Lower leg skin (tissue), 4 donors: ENCODE results near the gene MEIS2. TPM values are rescaled to one million over a fixed set of nuclear protein-coding genes. Genes with fewer than 3 reads are reported as not detected.

ENCODE experiments used
- DNase-seq, 2 donors: peaks; one replicate each; pipeline ENCODE4 v3.0.0-alpha.2; 2019; ENCODE audit warnings: low spot score in 2 of 2
- H3K4me3 ChIP-seq: fragments of 200-600 bp; sonication (generic); 2 replicates; pipeline ENCODE4 v1.5.1; 2017; ENCODE audit warnings: mild to moderate bottlenecking, low read depth; ENCODE audit not compliant: poor library complexity, severe bottlenecking
- POLR2A ChIP-seq, 2 donors: fragments of 450-650 bp; IDR thresholded peaks; one replicate each; pipeline ENCODE4 v1.6.1; 2016 to 2017; ENCODE audit warnings: antibody characterized with exemption in 2 of 2, mild to moderate bottlenecking in 1 of 2, moderate library complexity in 1 of 2
- WGBS, 2 donors: methylation state at CpG; one replicate each; pipeline ENCODE4 v1.1.5; 2018; 5-methylcytosine and 5-hydroxymethylcytosine counted together
- intact Hi-C: fragments of 100-400 bp; cut with DNase I; formaldehyde crosslinking; loops from one replicate; pipeline ENCODE4 v1.15.0; 2023; ENCODE audit warnings: low total_unique reads
- total RNA-seq, 4 donors: library from RNA; depleted of rRNA; stranded (reverse); fragments of >200 nt; gene quantifications; one replicate each; pipeline ENCODE4 v1.1.0, GENCODE V29; 2016
- TF ChIP-seq, protein P1 (sequence below), 3 donors: fragments of 450-650 bp; IDR thresholded peaks; one replicate each; pipeline ENCODE4 v1.5.1; 2016; ENCODE audit warnings: antibody characterized with exemption in 3 of 3, mild to moderate bottlenecking in 3 of 3, moderate library complexity in 2 of 3

MEIS2 gene
- total RNA-seq, 4 donors from 2014 or later, result 12.9 to 18.5 (median 15.8) TPM

DNA sequence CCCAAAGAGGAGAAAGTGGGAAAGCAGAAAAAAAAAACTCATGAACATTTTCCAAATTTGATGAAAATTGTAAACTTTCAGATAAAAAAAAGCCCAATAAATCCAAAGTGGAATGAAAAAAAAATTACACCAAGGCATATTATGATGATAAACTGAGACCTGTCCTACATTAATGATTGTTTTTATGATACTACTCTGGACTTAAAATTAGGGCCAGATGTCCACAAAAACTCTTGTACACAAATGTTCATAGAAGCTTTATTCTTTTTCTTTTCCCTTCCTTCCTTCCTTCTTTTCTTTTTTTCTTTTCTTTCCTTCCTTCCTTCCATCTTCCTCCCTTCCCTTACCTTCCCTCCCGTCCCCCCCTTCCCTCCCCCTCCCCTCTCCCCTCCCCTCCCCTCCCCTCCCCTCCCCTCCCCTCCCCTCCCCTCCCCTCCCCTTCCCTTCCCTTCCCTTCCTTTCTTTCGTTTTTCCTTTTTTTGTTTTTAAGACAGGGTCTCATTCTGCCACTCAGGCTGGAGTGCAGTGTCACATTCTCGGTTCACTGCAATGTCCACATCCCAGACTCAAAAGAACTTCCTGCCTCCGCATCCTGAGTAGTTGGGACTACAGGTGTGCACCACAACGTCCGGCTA is 243.9 kb downstream of the MEIS2 start:
- intact Hi-C loops, result no loop called here
- TF ChIP-seq, protein P1, sequence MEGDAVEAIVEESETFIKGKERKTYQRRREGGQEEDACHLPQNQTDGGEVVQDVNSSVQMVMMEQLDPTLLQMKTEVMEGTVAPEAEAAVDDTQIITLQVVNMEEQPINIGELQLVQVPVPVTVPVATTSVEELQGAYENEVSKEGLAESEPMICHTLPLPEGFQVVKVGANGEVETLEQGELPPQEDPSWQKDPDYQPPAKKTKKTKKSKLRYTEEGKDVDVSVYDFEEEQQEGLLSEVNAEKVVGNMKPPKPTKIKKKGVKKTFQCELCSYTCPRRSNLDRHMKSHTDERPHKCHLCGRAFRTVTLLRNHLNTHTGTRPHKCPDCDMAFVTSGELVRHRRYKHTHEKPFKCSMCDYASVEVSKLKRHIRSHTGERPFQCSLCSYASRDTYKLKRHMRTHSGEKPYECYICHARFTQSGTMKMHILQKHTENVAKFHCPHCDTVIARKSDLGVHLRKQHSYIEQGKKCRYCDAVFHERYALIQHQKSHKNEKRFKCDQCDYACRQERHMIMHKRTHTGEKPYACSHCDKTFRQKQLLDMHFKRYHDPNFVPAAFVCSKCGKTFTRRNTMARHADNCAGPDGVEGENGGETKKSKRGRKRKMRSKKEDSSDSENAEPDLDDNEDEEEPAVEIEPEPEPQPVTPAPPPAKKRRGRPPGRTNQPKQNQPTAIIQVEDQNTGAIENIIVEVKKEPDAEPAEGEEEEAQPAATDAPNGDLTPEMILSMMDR (IDR thresholded peaks at IDR 0.05), result no peak
- TF ChIP-seq POLR2A (IDR thresholded peaks at IDR 0.05), result no peak
- no peak overlapping the region for H3K4me3 ChIP-seq
- 73% methylated on average over 6 of the region's 6 CpGs for WGBS, 2 donors
- no peak for DNase-seq

DNA sequence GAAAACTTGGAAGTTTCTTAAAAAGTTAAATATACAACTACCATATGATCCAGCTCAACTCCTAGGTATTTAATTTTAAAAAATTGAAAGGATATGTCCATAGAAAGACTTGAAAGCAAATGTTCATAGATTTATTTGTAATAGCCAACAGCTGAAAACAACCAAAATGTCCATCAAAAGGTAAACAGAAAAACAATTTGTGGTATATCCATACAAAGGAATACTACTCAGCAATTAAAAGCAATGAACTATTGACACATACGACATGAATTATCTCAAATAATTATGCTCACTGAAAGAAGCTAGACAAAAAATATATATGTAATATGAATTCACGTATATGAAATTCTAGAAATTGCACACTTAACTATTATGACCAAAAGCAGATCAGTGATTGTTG is 249.5 kb downstream of the MEIS2 start:
- no peak overlapping the region for H3K4me3 ChIP-seq
- TF ChIP-seq POLR2A (IDR thresholded peaks at IDR 0.05), result no peak
- TF ChIP-seq, protein P1 (IDR thresholded peaks at IDR 0.05), result no peak
- no peak for DNase-seq
- WGBS, 2 donors, result 93 to 97% methylated on average over 2 of the region's 2 CpGs
- intact Hi-C loops, result no loop called here

DNA sequence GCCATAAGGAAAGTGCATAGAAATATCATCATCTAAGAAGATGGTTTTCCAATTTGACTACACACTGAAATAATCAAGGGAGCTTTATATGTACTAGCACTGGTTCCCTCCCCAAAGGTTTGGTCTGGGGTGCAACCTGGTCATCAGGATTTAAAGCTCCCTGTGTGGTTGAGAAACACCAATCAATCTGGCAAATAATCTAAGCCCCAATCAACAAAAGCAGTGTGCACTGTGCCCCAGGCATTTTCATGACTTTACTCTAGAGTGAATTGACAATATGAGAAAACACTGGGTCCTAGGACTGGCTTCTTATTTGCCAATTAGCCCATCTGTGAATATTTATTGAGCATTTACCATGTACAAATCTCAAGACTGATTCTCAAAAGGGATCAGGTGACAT is 255.1 kb downstream of the MEIS2 start:
- intact Hi-C loops, result no loop called here
- TF ChIP-seq, protein P1 (IDR thresholded peaks at IDR 0.05), result no peak
- TF ChIP-seq POLR2A (IDR thresholded peaks at IDR 0.05), result no peak
- DNase-seq, result no peak
- no peak overlapping the region for H3K4me3 ChIP-seq

DNA sequence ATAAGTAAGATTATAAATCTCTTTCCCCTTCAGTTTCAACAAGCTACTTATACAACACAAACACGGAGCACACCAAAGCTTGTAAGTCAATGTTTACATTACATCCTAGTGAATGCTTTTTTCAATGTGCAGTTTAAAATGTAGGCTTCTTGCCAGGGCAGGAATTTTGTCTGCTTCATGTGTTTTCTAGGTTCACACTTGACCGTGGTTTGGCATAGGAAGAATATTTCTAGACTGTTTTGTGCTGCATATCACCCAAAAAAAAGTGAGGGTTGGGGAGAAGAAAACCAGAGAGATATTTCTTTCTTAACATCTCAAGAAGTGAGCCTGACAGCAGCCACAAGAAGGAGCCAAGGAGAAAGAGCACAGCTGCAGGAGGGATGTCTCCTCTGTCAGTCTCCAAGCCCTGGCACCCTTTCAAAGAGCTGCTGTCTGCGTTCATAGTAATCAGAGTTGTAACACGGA is 255.8 kb downstream of the MEIS2 start:
- TF ChIP-seq, protein P1 (IDR thresholded peaks at IDR 0.05), result no peak
- DNase-seq, result no peak
- intact Hi-C loops, result no loop called here
- H3K4me3 ChIP-seq, result no peak overlapping the region
- 17 to 18% methylated on average over 4 of the region's 4 CpGs for WGBS, 2 donors

DNA sequence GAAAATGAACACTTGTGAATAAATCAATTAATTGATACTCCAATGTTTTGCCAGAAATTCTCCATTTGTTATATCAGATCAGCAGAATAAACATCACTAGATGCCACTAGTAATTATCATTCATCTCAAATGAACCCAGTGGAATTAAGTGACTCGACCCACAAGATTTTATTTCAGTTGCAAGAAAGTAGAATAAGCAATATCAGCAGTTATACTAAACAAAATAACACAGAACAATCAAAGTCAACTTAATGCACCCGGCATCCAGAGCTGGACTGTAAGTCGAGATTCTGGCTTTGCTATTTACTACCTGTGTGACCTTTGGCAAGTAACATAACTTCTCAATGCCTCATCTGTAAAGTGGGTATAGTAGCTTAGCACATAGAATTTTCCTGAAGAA is 256.5 kb downstream of the MEIS2 start:
- 81 to 85% methylated on average over 3 of the region's 3 CpGs for WGBS, 2 donors
- intact Hi-C loops, result no loop called here
- TF ChIP-seq POLR2A (IDR thresholded peaks at IDR 0.05), result no peak
- TF ChIP-seq, protein P1 (IDR thresholded peaks at IDR 0.05), result no peak
- DNase-seq, result no peak
- no peak overlapping the region for H3K4me3 ChIP-seq

DNA sequence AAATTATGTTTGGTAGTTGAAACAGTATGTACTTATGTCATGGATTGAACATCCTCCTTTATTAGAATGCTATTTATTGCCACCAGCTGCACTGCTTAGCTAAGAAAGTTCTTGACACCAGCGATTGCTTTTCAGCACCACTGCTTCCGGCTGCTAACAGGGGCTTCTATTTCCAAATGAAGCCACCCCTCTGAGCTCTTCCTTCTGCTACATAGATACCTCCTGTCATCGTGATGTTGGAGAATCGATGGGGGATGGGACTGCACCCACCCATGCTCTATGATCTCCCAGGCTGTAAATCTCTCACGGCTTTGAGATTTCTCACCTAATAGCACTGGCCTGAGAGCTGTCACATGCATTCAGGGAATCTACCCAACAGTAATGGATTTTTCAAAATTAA is 259.2 kb downstream of the MEIS2 start:
- DNase-seq, result no peak
- intact Hi-C loops, result no loop called here
- no peak overlapping the region for H3K4me3 ChIP-seq
- TF ChIP-seq, protein P1 (IDR thresholded peaks at IDR 0.05), result no peak
- TF ChIP-seq POLR2A (IDR thresholded peaks at IDR 0.05), result no peak
- WGBS, 2 donors, result 40 to 41% methylated on average over 5 of the region's 5 CpGs
